ENCODE data around the gene FASTKD3.

FASTKD3 gene

DNA sequence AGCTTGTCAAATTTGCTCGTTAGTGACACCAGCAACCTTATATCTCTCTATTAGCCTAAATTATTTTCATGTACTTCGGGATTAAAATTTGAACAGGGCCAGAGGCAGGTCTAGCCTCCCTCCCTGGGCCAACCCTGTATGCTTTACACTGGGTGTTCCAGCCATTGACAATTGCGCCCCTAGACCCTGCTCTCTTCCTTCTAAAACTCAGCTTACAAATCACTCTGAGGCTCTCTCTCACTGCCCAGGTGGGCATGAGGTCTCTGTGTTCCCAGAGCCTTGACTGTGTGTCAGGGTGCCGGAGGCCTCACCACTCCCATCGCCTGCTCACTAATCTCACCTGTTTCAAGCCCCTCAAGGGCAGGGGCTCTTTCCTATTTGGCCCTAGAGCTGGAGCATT lies 11.5 kb downstream of the FASTKD3 start:
- TF ChIP-seq TCF12 (IDR thresholded peaks at IDR 0.05; ENCODE audit: low read depth) (no peak), TEAD4 (IDR thresholded peaks at IDR 0.05) (no peak), CREB1 (IDR thresholded peaks at IDR 0.05; ENCODE audit: low read depth) (no peak), RAD21 (IDR thresholded peaks at IDR 0.05; ENCODE audit: low read depth) (no peak), EP300 (IDR thresholded peaks at IDR 0.05; ENCODE audit: borderline replicate concordance) (no peak), TAF1 (IDR thresholded peaks at IDR 0.05; ENCODE audit: low read depth) (no peak), YY1 (IDR thresholded peaks at IDR 0.05; ENCODE audit: low read depth) (no peak)
- TF ChIP-seq, protein P1, sequence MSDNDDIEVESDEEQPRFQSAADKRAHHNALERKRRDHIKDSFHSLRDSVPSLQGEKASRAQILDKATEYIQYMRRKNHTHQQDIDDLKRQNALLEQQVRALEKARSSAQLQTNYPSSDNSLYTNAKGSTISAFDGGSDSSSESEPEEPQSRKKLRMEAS (IDR thresholded peaks at IDR 0.05), result no peak
- TF ChIP-seq, protein P2, sequence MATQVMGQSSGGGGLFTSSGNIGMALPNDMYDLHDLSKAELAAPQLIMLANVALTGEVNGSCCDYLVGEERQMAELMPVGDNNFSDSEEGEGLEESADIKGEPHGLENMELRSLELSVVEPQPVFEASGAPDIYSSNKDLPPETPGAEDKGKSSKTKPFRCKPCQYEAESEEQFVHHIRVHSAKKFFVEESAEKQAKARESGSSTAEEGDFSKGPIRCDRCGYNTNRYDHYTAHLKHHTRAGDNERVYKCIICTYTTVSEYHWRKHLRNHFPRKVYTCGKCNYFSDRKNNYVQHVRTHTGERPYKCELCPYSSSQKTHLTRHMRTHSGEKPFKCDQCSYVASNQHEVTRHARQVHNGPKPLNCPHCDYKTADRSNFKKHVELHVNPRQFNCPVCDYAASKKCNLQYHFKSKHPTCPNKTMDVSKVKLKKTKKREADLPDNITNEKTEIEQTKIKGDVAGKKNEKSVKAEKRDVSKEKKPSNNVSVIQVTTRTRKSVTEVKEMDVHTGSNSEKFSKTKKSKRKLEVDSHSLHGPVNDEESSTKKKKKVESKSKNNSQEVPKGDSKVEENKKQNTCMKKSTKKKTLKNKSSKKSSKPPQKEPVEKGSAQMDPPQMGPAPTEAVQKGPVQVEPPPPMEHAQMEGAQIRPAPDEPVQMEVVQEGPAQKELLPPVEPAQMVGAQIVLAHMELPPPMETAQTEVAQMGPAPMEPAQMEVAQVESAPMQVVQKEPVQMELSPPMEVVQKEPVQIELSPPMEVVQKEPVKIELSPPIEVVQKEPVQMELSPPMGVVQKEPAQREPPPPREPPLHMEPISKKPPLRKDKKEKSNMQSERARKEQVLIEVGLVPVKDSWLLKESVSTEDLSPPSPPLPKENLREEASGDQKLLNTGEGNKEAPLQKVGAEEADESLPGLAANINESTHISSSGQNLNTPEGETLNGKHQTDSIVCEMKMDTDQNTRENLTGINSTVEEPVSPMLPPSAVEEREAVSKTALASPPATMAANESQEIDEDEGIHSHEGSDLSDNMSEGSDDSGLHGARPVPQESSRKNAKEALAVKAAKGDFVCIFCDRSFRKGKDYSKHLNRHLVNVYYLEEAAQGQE (IDR thresholded peaks at IDR 0.05; ENCODE audit: low read depth), result no peak
- TF ChIP-seq, protein P3, sequence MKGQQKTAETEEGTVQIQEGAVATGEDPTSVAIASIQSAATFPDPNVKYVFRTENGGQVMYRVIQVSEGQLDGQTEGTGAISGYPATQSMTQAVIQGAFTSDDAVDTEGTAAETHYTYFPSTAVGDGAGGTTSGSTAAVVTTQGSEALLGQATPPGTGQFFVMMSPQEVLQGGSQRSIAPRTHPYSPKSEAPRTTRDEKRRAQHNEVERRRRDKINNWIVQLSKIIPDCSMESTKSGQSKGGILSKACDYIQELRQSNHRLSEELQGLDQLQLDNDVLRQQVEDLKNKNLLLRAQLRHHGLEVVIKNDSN (IDR thresholded peaks at IDR 0.05), result no peak

DNA sequence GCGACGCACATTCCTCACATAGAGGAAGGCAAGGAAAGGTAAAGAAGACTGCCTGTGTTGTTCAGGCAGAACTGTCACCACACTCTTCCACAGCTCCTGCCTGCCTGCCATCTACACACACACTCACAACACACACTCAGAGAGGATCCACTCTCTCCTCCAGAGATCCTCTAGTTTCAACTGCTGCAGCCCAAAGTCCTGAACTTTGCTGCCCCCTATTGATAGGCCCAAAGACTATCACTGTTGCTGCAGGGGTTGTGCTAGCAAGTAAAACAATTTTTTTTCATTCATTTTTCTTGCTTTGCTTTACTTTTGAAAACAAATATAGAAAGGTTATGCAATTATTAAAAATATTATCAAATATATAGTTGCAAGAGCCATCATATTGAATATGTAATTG lies 12.0 kb downstream of the FASTKD3 start:
- no peak for TF ChIP-seq TAF1 (IDR thresholded peaks at IDR 0.05; ENCODE audit: low read depth)
- peak; percentile 67 for TF ChIP-seq RAD21 (IDR thresholded peaks at IDR 0.05; ENCODE audit: low read depth)

DNA sequence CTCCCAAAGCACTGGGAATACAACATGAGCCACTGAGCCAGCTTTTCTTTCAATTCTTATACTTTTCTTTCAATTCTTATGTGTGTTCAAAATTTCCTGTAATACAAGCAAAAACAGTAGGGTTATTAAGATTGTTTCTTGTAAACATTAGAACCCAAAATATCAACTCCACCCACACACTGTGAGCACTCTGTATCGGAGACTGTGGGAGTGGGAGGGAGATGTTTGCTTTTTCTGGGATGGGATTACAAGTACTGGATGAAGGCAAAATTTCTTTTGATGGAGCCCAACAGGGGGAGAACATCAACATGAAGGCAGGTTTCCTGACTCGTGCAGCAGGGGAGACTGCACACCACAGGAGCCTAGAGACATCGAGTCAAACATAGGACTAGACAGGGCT lies 13.2 kb downstream of the FASTKD3 start:
- TF ChIP-seq, protein P3 (IDR thresholded peaks at IDR 0.05), result no peak
- TF ChIP-seq CEBPB (IDR thresholded peaks at IDR 0.05) (no peak), TCF12 (IDR thresholded peaks at IDR 0.05; ENCODE audit: low read depth) (no peak), YY1 (IDR thresholded peaks at IDR 0.05; ENCODE audit: low read depth) (no peak), EGR1 (IDR thresholded peaks at IDR 0.05) (no peak), TEAD4 (IDR thresholded peaks at IDR 0.05) (no peak), EP300 (IDR thresholded peaks at IDR 0.05; ENCODE audit: borderline replicate concordance) (no peak), ZBTB7A (IDR thresholded peaks at IDR 0.05; ENCODE audit: low read depth) (no peak), NFIC (IDR thresholded peaks at IDR 0.05) (no peak), CREB1 (IDR thresholded peaks at IDR 0.05; ENCODE audit: low read depth) (no peak), TAF1 (IDR thresholded peaks at IDR 0.05; ENCODE audit: low read depth) (no peak)
- TF ChIP-seq, protein P1 (IDR thresholded peaks at IDR 0.05), result no peak
- TF ChIP-seq, protein P2 (IDR thresholded peaks at IDR 0.05; ENCODE audit: low read depth), result no peak

DNA sequence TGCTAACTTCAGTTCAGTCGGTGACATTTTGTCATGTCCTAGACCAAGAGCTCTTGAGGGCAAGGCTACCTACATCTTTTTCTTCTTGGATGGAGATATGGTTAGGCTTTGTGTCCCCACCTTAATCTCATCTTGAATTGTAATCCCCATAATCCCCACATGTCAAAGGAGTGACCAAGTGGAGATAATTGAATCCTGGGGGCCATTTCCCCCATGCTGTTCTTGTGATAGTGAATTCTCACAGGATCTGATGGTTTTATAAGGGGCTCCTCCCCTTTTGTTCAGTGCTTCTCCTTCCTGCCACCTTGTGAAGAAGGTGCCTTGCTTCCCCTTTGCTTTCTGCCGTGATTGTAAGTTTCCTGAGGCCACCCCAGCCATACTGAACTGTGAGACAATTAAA lies 15.8 kb downstream of the FASTKD3 start:
- TF ChIP-seq, protein P2 (IDR thresholded peaks at IDR 0.05; ENCODE audit: low read depth), result no peak
- TF ChIP-seq RAD21 (IDR thresholded peaks at IDR 0.05; ENCODE audit: low read depth) (no peak), FOXM1 (IDR thresholded peaks at IDR 0.05; ENCODE audit: borderline replicate concordance, low read depth) (no peak), NFIC (IDR thresholded peaks at IDR 0.05) (no peak), TCF12 (IDR thresholded peaks at IDR 0.05; ENCODE audit: low read depth) (no peak), YY1 (IDR thresholded peaks at IDR 0.05; ENCODE audit: low read depth) (no peak), EGR1 (IDR thresholded peaks at IDR 0.05) (no peak)
- TF ChIP-seq, protein P3 (IDR thresholded peaks at IDR 0.05), result no peak
- TF ChIP-seq, protein P1 (IDR thresholded peaks at IDR 0.05), result no peak

Measured in Ishikawa (cell line).